Measurements from ENCODE around the gene DDX10. TPM values are rescaled to one million over a fixed set of nuclear protein-coding genes. Genes with fewer than 3 reads are reported as not detected.
"Not testable (repeated sequence)": the region's sequence is repeated elsewhere in the genome, so short reads cannot be mapped to it uniquely, and the experiment has no call there.

Gene DDX10
- total RNA-seq, 1 experiment from 2014 or later, result 28.5 TPM

- no peak for DNase-seq (ENCODE audit: low read depth)
These were observed 109.3 kb downstream of the DDX10 start for GRCh38 chr11:108774037-108774730.

- no peak for DNase-seq (ENCODE audit: low read depth)
These were observed 110.5 kb downstream of the DDX10 start for GRCh38 chr11:108775324-108775723.

- DNase-seq (ENCODE audit: low read depth), result not testable (repeated sequence)
These were observed 114.3 kb downstream of the DDX10 start for GRCh38 chr11:108779147-108779546.

- no peak for DNase-seq (ENCODE audit: low read depth)
These were observed 115.2 kb downstream of the DDX10 start for GRCh38 chr11:108780119-108780518.

- no peak for DNase-seq (ENCODE audit: low read depth)
These were observed 117.1 kb downstream of the DDX10 start for GRCh38 chr11:108781946-108782345.

- DNase-seq (ENCODE audit: low read depth), result no peak
These were observed 121.6 kb downstream of the DDX10 start for GRCh38 chr11:108786281-108786990.

- no peak for DNase-seq (ENCODE audit: low read depth)
These were observed 122.2 kb downstream of the DDX10 start for GRCh38 chr11:108787105-108787504.

GRCh38 chr11:108788565-108789199 lies 123.8 kb downstream of the DDX10 start:
- DNase-seq (ENCODE audit: low read depth), result peak; percentile 41

- no peak for DNase-seq (ENCODE audit: low read depth)
These were observed 125.8 kb downstream of the DDX10 start for GRCh38 chr11:108790501-108791299.

- no peak for DNase-seq (ENCODE audit: low read depth)
These were observed 128.3 kb downstream of the DDX10 start for GRCh38 chr11:108793138-108793537.

- DNase-seq (ENCODE audit: low read depth), result no peak
These were observed 128.7 kb downstream of the DDX10 start for GRCh38 chr11:108793611-108794010.

GRCh38 chr11:108796551-108796950 lies 131.7 kb downstream of the DDX10 start:
- no peak for DNase-seq (ENCODE audit: low read depth)

GRCh38 chr11:108797578-108798100 lies 132.8 kb downstream of the DDX10 start:
- DNase-seq (ENCODE audit: low read depth), result no peak

- no peak for DNase-seq (ENCODE audit: low read depth)
These were observed 137.6 kb downstream of the DDX10 start for GRCh38 chr11:108802492-108802891.

GRCh38 chr11:108803776-108804175 lies 138.9 kb downstream of the DDX10 start:
- no peak for DNase-seq (ENCODE audit: low read depth)

- DNase-seq (ENCODE audit: low read depth), result no peak
These were observed 139.6 kb downstream of the DDX10 start for GRCh38 chr11:108804511-108804910.

GRCh38 chr11:108805030-108805429 lies 140.2 kb downstream of the DDX10 start:
- no peak for DNase-seq (ENCODE audit: low read depth)

GRCh38 chr11:108807262-108807661 lies 142.4 kb downstream of the DDX10 start:
- no peak for DNase-seq (ENCODE audit: low read depth)

- DNase-seq (ENCODE audit: low read depth), result no peak
These were observed 148.2 kb downstream of the DDX10 start for GRCh38 chr11:108813086-108813485.

GRCh38 chr11:108817976-108818375 lies 153.1 kb downstream of the DDX10 start:
- DNase-seq (ENCODE audit: low read depth), result no peak

GRCh38 chr11:108818971-108819370 lies 154.1 kb downstream of the DDX10 start:
- no peak for DNase-seq (ENCODE audit: low read depth)

- no peak for DNase-seq (ENCODE audit: low read depth)
These were observed 155.1 kb downstream of the DDX10 start for GRCh38 chr11:108819957-108820356.

All from LHCN-M2 (cell line).